ENCODE data around the gene FNDC3B.

Gene FNDC3B

DNA sequence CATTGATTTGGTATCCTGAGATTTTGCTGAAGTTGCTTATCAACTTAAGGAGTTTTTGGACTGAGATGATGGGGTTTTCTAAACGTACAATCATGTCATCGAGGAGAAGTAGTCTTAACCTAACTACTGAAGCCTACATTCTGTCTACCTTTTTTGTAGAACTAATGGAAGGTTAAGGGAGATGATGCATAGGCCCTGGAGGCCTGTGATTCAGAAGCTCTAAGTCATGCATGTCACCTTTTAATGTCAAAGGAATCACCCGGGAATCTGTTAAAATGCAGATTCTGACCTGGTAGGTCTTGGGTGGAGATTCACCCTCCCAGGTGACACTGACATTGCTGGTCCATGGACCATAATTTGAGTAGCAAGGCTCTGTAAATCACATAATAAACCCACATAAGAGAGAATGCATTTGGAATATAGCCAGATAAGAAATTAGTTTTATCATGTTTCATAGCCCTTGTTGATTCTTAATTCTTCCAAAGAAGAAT is 344.0 kb downstream of the FNDC3B start:
- no peak for DNase-seq

- no peak for DNase-seq
Measured at GRCh38 chr3:172384836-172385235, 345.5 kb downstream of the FNDC3B start.

GRCh38 chr3:172387728-172388127 is 348.4 kb downstream of the FNDC3B start:
- DNase-seq: no peak

GRCh38 chr3:172388412-172389078 is 349.2 kb downstream of the FNDC3B start:
- no peak for DNase-seq

DNA sequence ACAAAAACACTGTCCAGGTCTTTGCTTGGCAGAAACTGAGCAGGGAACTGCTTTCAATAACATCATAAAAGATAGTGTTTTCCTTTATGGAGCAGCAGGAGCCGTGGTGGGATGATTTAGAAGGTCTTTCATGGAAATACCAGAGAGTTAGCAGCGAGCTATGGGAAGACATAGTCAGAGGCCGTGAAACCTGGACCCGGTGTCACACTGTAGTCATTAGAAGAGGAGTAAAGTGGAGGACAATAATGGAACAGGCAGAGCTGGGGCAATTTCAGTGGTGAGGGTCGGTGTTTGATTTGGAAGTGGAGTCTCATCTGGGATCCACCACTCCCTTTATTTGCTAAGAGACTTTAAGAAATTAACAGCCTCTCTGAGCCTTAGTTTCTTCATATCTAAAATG is 351.4 kb downstream of the FNDC3B start:
- no peak for DNase-seq

DNA sequence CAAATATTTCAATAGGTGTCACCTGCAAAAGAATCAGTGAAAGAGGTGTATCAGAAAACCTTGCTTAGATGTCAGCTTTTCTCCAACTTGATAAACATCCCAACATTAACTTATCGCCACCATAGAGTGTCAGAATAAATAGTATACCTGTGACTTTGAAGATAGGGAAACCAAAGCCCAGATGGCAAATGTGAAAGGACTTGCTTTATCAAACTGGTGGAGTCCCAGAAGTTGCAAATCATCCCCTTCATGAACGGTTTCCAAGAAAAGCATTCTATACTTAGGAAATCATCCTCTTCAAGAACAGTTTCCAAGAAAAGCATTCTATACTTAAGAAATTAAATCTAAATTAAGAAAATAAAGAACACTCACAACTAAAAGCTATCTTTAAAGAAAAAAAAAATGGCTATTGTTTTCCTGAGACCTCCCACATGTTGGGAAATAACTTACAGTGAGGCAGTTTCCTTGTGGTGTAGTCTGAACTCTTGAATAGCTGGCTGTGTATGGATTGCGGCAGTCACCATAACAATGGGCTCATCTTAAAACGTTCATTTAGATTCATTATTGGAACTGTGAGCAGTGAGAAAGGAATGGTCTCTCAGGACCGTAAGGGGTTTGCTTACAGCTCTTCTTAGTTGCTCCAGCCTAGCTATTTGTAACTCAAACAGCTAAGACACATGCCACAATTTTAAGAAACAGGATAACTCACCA is 352.4 kb downstream of the FNDC3B start:
- DNase-seq: no peak

DNA sequence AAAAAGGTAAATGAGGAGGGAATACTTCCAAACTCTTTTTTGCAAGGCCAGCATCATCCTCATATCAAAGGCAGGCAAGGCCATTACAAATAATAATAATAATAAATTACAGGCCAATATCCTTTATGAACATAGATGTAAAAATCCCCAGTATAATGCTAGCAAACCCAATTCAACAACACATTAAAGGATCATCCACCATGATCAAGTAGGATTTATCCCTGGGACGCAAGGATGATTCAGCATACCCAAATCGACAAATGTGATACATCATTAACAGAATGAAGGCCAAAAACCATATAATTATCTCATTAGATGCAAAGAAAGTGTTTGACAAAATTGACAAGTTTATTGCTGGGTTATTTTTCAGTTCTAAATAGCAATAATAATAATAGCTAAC is 355.3 kb downstream of the FNDC3B start:
- DNase-seq: no peak

GRCh38 chr3:172396400-172396799 is 357.0 kb downstream of the FNDC3B start:
- no peak for DNase-seq

DNA sequence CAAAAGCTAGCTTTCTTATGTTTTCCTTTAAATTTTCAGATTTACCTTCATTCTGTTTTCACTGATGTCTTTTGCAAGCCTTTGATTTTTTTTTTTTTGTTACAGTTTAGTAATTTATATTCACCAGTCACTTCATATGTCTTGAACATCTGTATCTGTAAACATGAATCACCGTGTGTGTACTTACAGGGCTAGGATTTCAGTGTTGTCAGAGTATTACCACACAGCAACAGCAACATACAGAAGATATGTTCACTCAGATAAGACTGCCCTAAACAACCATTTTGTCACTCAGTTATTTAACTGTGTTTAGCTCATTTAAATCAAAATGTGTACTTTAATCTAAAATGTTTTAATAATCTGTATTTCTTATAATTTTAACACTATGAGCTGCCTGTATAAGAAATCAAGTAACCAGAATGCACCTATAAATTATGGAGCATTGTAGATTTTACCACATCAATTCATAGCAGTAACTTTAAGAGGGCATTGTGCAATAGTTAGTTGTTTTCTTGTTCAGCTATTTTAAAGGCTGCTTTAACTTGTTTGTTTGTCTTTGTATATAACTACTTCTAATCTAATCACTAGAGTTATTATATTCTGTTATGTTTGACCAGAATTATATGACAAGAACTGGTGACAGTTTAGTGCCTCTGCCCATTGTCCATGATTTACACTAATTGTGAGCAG is 358.5 kb downstream of the FNDC3B start:
- no peak for DNase-seq

DNA sequence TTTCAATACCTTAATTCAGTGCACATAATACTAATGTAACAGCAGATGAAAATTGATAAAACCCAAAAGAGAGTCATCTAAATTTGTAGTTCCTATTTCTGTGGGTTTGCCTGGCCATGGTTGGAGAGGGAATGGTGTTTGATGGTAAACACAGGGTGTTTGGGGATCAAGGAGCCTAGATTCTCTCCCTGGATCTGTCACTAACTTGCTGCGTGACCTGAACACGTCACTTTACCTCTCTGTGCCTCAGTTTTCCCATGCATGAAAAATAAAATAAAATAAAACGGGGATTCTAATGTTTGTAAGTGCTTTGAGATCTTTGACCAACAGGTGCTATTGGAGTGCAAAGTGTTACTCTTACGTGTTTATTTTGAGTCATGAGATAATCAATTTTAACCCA is 359.1 kb downstream of the FNDC3B start:
- DNase-seq: no peak

DNA sequence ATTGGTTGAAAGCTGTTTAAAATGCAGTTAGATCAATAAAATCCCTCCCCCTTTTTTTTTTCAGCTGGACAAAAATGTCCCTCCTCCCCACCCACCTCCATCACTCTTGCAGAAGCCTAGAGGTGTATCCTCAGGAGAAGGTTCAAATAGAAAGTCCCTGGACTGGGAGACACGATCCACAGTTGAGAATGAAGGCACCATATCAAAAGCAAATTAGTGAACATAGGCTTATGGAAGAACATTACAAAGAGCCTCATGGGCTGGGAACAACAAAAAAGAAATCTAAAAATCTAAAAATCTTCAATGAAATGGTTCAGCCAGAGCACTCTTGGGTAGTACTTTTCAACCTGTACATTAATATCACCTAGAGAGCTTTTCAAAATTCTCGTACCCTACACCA is 362.7 kb downstream of the FNDC3B start:
- DNase-seq: no peak

DNA sequence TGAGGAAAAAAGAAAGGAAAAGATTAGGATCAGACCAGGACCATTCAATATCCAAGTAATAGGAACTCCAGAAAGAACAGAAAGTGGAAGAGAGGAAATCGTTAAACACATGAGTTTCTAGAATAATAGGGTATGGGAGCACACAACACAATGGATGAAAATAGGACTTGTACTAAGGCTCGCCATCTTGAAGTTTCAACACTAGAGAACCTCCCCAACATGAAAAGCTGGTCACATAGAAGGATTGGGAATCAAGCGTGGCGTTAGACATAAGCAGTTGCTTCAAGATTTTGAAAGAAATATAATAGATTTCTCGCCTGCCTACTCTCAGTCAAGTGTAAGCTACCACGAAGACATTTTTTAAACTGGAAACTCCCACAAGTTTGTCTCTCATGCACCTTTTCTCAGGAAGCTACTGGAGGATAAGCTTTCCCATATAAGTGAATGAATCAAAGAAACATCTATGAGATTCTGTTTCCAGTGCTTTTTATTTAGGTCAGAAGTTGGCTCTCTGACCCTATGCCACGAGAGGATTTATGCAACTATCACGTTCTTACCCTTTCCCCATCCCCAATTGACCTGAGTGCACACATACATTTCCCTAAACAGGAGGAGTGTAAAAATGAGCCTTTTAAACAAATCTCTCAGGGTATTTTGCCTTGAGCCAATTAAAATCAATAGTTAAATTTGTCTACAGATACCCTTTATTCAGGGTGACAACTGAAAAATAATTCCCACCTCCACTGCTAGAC is 363.7 kb downstream of the FNDC3B start:
- no peak for DNase-seq

- no peak for DNase-seq
Measured at GRCh38 chr3:172404237-172404962, 365.0 kb downstream of the FNDC3B start.

GRCh38 chr3:172405914-172406313 is 366.5 kb downstream of the FNDC3B start:
- DNase-seq: no peak

DNA sequence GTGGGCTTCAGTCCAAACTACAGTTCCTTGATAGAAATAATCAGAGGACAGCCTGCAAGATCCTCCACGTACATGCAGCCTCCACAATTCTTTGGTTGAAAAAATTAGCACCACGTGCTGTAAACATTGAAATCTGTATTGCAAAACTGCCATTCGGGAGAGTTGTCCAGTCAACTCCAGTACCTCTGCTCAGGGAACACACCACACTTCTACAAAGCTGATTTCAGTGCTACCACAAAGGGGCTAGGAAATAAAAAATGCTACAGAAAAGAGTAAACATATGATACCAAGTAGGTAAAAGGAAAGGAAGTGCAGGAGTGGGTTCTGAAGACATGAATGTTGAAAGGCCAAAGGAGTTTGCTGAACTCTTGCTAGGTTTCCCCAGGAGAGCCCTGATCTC is 368.5 kb downstream of the FNDC3B start:
- DNase-seq: no peak

DNA sequence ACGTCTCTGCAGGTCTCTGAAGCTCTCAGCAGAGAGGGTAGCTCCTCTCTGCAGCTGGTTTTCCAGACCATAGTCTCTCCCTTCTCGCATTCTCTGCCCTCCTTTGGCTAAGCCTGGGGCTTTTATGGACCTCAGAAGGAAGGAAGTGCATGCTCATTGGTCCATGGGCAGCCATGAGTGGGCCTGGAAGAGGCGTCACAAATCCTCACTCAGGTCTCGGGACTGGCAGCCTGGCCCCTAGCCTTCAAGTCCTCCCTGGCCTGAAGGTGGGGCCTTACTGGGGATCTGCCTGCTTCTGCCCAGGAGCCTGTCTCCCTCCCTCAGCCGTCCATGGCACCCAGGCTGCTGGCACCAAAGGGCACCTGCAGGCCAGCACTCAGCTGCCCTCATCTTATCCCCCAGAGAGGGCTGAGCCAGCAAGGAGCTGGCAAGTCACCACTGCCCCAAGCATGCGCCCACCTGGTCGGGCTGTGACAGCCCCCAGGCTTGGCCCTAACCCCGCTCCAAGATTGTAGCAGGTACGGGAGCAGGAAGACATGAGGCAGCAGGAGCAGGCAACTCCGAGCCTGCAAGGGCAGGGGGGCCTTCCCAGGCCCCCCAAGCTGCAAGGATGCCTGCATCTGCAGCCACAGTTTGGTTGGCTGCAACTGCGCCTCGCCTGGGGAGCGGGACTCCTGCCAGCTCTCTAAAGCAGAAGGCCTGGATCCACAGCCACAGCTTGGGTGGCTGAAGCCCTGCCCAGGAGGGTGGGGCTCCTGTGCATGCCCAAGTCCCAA is 371.5 kb downstream of the FNDC3B start:
- no peak for DNase-seq

DNA sequence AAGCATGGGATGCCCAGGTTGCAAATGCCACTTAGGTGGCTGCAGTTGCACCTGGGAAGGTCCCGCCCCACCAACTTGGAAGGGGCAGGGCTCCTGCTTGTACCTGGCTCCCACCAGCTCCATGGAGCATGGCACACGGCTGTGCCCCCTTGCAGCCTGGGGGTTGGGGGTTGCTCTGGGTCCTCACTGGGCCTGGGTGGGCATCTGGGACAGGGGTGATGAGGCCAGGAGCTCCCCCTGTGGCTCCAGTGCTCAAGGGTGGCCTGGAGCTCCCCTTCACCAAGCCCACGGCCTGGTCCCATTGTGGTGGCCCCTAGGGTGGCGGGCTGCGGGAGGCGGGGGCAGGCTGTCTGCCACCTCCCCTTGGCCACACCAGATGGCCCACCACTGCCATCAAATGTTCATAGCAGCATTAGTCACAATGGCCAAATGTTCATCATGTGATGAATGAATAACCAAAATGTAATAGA is 372.1 kb downstream of the FNDC3B start:
- no peak for DNase-seq

DNA sequence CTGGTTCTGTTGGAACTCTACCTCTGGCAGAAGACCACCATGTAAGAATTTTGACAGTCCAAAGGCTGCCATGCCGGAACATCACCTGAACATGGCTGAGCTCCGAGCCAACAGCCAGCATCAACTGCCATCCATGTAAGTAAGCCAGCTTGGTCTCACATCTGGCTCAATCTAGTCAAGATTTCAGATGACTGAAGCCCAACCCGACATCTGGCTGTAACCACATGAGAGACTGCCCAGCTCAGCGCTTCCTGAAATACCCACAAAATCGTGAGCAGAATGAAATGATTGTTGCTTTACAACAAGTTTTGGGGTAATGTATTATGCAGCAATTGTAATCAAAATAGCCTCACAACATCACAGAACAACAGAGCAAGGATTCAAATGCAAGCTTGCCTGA is 375.9 kb downstream of the FNDC3B start:
- no peak for DNase-seq

- DNase-seq: no peak
Measured at GRCh38 chr3:172437713-172438112, 398.3 kb downstream of the FNDC3B start.

- no peak for DNase-seq
Measured at GRCh38 chr3:172438186-172438585, 398.8 kb downstream of the FNDC3B start.

DNA sequence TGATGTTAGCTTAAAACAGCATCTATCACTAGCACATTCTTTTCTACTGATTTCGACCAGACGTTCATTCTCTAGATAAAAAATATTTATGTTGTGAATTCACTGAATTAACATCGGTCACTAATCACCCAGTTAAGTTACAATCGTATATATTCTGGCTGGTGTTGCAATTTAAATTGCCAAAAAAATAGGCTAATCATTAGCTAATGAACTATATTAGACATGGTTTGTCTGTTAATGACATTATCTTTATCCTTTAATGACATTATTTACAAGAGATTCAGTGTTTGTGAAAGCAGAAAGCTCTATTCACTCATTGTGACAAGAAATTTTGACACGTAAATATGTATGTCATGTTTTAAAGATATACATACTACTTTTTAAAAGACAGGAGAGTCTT is 402.2 kb downstream of the FNDC3B start:
- no peak for DNase-seq

GRCh38 chr3:172442606-172443005 is 403.2 kb downstream of the FNDC3B start:
- no peak for DNase-seq

Measured in NCI-H1048 (cell line).